ENCODE measurements around the gene CROT. TPM values are rescaled to one million over a fixed set of nuclear protein-coding genes. Genes with fewer than 3 reads are reported as not detected.

CROT gene
- total and polyA plus RNA-seq, 2 experiments from 2014 or later: 8.9 to 14.0 TPM

- TF ChIP-seq, protein P1, sequence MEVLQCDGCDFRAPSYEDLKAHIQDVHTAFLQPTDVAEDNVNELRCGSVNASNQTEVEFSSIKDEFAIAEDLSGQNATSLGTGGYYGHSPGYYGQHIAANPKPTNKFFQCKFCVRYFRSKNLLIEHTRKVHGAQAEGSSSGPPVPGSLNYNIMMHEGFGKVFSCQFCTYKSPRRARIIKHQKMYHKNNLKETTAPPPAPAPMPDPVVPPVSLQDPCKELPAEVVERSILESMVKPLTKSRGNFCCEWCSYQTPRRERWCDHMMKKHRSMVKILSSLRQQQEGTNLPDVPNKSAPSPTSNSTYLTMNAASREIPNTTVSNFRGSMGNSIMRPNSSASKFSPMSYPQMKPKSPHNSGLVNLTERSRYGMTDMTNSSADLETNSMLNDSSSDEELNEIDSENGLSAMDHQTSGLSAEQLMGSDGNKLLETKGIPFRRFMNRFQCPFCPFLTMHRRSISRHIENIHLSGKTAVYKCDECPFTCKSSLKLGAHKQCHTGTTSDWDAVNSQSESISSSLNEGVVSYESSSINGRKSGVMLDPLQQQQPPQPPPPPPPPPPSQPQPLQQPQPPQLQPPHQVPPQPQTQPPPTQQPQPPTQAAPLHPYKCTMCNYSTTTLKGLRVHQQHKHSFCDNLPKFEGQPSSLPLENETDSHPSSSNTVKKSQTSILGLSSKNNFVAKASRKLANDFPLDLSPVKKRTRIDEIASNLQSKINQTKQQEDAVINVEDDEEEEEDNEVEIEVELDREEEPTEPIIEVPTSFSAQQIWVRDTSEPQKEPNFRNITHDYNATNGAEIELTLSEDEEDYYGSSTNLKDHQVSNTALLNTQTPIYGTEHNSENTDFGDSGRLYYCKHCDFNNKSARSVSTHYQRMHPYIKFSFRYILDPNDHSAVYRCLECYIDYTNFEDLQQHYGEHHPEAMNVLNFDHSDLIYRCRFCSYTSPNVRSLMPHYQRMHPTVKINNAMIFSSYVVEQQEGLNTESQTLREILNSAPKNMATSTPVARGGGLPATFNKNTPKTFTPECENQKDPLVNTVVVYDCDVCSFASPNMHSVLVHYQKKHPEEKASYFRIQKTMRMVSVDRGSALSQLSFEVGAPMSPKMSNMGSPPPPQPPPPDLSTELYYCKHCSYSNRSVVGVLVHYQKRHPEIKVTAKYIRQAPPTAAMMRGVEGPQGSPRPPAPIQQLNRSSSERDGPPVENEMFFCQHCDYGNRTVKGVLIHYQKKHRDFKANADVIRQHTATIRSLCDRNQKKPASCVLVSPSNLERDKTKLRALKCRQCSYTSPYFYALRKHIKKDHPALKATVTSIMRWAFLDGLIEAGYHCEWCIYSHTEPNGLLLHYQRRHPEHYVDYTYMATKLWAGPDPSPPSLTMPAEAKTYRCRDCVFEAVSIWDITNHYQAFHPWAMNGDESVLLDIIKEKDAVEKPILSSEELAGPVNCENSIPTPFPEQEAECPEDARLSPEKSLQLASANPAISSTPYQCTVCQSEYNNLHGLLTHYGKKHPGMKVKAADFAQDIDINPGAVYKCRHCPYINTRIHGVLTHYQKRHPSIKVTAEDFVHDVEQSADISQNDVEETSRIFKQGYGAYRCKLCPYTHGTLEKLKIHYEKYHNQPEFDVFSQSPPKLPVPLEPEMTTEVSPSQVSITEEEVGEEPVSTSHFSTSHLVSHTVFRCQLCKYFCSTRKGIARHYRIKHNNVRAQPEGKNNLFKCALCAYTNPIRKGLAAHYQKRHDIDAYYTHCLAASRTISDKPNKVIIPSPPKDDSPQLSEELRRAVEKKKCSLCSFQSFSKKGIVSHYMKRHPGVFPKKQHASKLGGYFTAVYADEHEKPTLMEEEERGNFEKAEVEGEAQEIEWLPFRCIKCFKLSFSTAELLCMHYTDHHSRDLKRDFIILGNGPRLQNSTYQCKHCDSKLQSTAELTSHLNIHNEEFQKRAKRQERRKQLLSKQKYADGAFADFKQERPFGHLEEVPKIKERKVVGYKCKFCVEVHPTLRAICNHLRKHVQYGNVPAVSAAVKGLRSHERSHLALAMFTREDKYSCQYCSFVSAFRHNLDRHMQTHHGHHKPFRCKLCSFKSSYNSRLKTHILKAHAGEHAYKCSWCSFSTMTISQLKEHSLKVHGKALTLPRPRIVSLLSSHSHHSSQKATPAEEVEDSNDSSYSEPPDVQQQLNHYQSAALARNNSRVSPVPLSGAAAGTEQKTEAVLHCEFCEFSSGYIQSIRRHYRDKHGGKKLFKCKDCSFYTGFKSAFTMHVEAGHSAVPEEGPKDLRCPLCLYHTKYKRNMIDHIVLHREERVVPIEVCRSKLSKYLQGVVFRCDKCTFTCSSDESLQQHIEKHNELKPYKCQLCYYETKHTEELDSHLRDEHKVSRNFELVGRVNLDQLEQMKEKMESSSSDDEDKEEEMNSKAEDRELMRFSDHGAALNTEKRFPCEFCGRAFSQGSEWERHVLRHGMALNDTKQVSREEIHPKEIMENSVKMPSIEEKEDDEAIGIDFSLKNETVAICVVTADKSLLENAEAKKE (CRISPR knock-in tag; IDR thresholded peaks at IDR 0.05): no peak
- TF ChIP-seq ZNF114 (CRISPR knock-in tag; IDR thresholded peaks at IDR 0.05): no peak
These were observed 87.1 kb downstream of the CROT start (continued) for GRCh38 chr7:87432536-87432935.

DNA sequence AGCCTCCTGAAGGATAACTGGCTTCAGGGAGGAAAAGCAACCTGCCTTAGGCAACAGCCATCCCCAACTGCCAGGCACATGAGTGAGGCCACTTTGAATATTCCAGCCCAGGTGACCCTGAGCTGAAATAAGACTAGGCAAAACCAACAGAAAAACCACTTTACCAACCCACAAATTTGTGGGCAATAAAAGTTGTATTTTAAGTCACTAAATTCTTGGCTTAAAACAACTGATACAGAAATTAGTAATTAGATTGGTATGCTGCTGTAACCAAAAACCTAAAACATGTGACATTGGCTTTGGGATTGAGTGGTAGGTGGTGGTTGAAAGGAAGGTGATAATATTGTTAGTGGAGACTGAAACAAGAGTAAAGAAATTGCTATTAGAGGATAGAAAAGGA lies 90.1 kb downstream of the CROT start:
- no peak for ATAC-seq
- H3K79me2 ChIP-seq (replicated peaks; ENCODE audit: insufficient read depth): no peaks in the 10 kb centered on the region
- Mint-ChIP-seq H3K4me3 (no peak overlapping the region), H3K36me3 (ENCODE audit: low read depth) (no peaks in the 10 kb centered on the region), H3K27ac (no peak overlapping the region), H3K27me3 (ENCODE audit: insufficient read depth, low read depth, poor library complexity) (no peaks in the 10 kb centered on the region), H3K9me3 (no peaks in the 10 kb centered on the region), H3K4me1 (peaks cover 13% of the 10 kb centered on the region; the same call in 2 of the 3 replicates)
- DNase-seq (ENCODE audit: low spot score): no peak
- H3K4me1 ChIP-seq (ENCODE audit: insufficient read depth): no peaks in the 10 kb centered on the region
- H3F3A ChIP-seq (replicated peaks; ENCODE audit: low read depth): no peaks in the 10 kb centered on the region
- H3K27ac ChIP-seq (ENCODE audit: low read depth): no peak overlapping the region
- H3K9me2 ChIP-seq (ENCODE audit: insufficient read depth): no peaks in the 10 kb centered on the region
- no peak overlapping the region for H2AFZ ChIP-seq
- H3K27me3 ChIP-seq (ENCODE audit: insufficient read depth): no peaks in the 10 kb centered on the region
- no peaks in the 10 kb centered on the region for H4K20me1 ChIP-seq (replicated peaks; ENCODE audit: insufficient read depth)
- H3K36me3 ChIP-seq (ENCODE audit: insufficient read depth): no peaks in the 10 kb centered on the region
- H3K4me2 ChIP-seq: no peak overlapping the region
- no peak overlapping the region for H3K4me3 ChIP-seq
- TF ChIP-seq, protein P1 (CRISPR knock-in tag; IDR thresholded peaks at IDR 0.05): no peak
- TF ChIP-seq, protein P2, sequence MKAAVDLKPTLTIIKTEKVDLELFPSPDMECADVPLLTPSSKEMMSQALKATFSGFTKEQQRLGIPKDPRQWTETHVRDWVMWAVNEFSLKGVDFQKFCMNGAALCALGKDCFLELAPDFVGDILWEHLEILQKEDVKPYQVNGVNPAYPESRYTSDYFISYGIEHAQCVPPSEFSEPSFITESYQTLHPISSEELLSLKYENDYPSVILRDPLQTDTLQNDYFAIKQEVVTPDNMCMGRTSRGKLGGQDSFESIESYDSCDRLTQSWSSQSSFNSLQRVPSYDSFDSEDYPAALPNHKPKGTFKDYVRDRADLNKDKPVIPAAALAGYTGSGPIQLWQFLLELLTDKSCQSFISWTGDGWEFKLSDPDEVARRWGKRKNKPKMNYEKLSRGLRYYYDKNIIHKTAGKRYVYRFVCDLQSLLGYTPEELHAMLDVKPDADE (IDR thresholded peaks at IDR 0.05): no peak
- no peak for TF ChIP-seq EZH2 (IDR thresholded peaks at IDR 0.05; ENCODE audit: low read depth, unreplicated experiment)
- TF ChIP-seq EZH2phosphoT487 (IDR thresholded peaks at IDR 0.05; ENCODE audit: unreplicated experiment): no peak
- TF ChIP-seq JUNB (IDR thresholded peaks at IDR 0.05; ENCODE audit: unreplicated experiment): no peak

Data from GM23338 (cell line).